Inflammatory macrophage treated with lipopolysaccharide for 1 hour (primary cell): ENCODE results near the gene MAGI1.

Experiments used
- DNase-seq, 2 donors: peaks; one replicate each; pipeline ENCODE4 v3.0.0-alpha.2; 2020 to 2022

Gene MAGI1

DNA sequence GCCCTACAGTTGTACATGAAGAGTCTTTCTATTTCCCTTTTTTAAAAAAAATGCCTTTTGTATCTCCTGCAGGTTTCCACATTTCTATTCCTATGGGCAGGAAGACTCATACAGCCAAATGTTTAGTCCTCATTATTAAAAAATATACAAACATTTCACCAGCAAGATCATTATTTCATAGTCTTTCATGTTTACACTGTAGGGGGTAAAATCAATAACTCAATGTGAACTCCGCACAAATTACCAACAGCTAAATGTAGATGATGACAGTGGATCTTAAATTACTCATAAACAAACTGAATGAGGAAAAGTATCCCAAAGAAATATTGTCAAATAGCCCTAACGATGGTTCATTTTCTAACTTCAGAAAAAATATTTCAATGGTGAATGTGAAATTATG lies 99.5 kb downstream of the MAGI1 start:
- DNase-seq = no peak

DNA sequence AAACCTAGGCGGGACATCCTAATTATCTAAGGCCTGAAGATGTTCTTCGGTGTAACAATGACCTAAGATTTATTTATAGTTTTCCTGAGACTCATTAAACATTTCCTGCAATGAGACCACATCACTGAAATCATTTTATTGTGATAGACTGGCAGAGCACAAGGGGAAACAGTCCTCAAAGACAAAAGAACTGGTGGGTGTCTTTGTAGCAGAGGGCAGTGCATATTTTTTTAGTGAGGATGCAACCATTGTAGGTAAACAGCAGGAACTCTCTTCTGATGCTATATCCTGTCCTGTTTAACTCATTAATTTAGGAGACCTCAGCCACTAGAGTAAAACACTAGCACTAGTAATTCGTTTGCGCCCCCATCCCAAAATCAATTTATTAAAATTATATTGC lies 100.0 kb downstream of the MAGI1 start:
- DNase-seq = no peak

GRCh38 chr3:65938147-65938546 lies 100.6 kb downstream of the MAGI1 start:
- no peak for DNase-seq

DNA sequence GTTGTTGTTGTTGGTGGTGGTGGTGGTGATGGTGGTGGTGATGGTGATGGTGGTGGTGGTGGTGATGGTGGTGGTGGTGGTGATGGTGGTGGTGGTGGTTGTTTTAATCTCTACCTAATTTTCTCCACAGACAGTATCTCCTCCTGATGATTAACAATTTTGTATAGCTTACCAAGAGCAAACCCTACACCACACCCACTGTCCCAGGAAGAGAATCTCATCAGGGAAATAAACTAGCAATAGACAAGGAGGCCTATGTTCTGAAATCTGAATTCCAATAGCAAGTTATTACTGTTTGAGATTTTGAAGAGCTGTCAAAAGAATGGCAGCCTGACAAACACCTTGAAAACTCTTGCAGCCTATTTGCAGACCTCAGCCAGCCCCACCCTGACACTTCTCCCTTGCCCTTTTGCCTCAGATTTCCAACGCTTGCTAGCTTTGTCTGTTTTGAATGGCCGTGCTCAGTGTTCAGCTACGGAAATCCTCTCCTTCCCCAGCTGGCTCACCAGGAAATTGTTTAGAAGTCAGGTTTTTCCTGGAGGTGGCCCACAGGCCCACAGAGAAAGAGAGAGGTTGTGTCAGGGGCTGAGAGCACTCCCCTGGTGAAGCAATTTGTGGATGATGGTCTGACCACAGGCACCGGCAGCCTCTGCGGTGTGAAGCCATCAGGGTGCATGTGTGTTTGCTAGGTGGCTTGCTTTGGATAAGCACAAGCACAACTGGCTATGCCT lies 101.6 kb downstream of the MAGI1 start:
- no peak for DNase-seq

DNA sequence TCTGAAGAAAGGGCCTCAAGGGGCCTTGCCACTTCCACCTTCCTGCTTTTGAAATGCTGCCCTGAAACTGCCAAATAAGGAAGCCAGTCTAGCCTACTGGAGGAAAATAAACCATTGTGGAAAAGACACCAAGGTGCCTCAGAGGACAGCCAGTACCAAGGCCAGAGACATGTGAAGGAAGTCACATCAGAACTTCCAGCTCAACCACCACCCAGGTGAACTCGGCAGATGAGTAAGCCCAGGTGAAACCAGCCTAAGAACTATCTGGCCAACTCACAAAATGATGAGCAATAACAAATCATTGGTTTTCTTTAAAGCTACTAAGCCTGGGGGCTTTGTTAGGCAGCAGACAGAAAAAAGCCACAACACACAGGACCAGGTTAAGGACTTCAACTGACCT lies 103.0 kb downstream of the MAGI1 start:
- DNase-seq = no peak

- no peak for DNase-seq
These were observed 108.1 kb downstream of the MAGI1 start for GRCh38 chr3:65930648-65931047.

DNA sequence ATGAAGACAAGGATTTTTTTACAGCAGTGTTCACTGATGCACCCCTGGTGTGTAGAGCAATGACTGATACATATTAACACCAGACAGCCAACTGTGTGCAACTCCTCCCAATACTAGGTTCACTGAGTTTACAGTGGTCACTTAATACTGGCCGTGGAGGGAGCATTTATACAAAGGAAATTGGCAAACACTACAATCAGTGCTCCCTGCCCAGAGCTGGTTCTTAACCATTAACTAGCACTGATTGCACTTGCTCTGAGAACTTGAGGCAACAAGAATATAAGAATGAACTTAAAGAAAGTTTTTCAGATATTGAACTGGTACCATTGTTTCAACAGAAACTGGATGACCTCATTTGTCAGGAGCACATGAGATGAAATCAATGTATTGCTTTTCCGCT lies 110.6 kb downstream of the MAGI1 start:
- DNase-seq = no peak

- DNase-seq = no peak
These were observed 111.1 kb downstream of the MAGI1 start for GRCh38 chr3:65927576-65927975.

- DNase-seq = no peak
These were observed 113.3 kb downstream of the MAGI1 start for GRCh38 chr3:65925254-65925954.

DNA sequence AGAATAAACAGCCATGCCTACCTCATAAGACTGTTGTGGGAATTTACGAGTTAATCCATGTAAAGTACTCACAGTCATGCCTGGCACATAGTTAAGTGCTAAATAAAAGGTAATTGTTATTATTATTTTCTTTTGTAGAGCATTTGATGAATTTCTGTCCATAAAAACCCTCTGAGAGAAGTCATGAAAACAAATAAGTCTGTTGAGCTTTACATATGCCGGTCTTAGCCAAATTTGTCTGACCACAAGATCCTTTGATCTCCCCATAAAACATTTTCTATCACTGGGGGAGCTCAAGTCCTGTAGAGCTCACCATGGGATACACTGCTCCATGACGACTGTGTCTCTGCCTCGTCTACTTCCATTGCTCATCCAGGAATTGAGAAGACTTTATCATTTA lies 114.0 kb downstream of the MAGI1 start:
- DNase-seq = no peak

DNA sequence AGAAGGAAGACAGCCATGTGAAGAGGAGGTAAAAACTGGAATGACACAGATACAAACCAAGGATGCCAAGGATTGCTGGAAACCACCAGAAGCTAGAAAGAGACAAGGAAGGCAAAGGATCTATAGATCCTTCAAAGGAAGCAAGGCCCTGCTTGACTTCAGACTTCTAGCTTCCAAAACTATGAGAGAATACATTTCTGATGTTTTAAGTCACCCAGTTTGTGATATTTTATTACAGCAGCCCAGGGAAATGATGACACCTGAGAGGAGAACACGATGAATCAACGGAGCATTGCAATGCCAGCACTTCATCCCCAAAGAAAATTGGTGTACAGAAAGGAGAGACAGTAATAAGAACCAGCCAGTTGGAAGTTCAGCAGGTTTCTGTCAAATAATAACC lies 116.3 kb downstream of the MAGI1 start:
- DNase-seq = no peak

GRCh38 chr3:65919826-65920225 lies 118.9 kb downstream of the MAGI1 start:
- no peak for DNase-seq

- DNase-seq = no peak
These were observed 123.2 kb downstream of the MAGI1 start for GRCh38 chr3:65915477-65915876.

GRCh38 chr3:65914740-65915367 lies 123.9 kb downstream of the MAGI1 start:
- peak in 1 of 2 donors; percentile 2 for DNase-seq

DNA sequence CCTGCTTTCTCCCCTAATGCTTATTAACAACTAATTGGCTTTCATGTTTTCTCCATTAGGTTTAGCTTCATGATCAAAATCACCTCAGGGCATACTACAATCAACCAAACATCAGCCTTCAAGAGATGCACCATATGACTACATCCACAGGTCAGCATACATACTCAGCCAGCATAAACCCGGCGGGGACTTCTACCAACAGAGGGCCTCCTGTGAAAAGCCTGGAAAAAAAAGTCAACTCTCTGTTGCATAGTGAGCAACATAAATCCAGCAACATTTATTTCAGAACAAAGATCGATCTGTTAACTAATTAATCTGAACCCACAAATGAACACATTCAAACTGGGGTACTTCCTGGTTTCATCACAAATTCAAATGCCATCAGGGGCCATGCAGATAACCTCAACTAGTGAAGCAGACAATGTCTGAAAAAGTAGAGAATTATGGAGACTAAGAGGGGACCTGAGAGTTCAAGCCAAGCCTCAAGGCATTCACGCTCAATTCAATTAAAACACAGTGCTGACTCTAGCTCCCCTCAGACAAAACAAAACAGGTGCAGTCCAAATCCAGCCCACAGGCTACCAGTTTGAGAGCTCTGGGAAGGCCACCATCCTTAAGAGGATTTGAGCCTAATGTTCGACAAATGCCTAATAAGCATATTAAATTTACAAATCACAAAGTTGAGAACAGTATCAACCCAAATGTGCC lies 124.5 kb downstream of the MAGI1 start:
- DNase-seq = no peak

- no peak for DNase-seq
These were observed 126.1 kb downstream of the MAGI1 start for GRCh38 chr3:65912647-65913046.

DNA sequence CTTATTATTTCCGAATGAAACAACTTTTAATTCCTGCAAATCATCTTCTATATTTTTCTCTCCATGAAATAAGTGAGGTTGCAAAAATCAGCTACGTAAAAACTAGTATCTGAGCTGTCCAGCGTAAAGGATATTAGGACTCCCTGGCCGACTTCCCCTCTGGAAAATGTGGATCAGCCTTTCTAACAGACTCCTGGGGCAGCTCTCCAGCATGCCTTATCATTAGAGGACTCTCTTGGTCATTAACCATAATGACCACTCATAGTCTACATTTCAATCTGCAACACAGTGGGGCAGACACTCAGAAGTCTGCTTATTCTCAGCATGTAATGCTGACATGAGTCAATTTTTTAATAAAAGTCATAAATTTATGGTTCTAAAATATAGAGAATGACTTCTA lies 130.1 kb downstream of the MAGI1 start:
- no peak for DNase-seq

DNA sequence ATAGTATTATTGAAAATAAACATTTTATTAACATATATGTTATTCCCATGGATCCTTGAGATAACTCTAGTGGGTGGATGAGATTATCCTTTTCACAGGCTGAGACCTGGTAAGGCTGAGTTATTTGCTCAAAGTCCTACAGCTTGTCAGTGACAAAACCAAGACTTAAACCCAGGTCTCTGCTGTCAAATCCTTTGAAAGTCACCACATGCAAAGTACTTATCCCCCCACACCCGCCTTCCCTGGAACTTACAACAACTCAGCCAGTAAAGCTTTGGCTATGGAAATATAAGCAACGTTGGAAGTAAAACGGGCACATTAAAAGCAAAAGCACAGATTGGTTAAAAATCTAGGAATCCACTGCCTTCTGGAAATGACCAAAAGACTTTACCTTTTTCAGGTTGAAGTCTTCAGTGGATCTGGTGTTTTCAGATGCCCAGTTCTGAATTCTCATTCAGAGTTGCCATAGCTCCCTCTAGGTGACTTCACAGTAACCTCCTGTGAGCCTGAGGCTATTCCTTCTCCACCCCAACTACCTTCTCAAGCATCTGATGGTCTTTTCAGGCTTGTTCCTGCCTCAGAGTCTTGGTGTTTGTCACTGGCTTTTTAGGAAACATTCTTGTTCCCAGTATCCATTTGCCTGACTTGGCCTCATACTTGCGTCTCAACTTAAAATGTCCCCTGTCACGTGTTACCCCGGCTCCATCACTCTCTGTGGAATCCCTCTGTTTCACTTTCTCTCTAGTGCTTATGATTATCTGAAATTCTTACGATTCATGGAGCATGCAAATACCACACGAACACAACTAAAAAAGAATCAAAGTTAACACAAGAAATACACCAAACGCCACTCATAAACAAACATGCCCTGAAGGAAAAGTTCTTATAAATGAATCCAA lies 131.2 kb downstream of the MAGI1 start:
- no peak for DNase-seq

- no peak for DNase-seq
These were observed 132.9 kb downstream of the MAGI1 start for GRCh38 chr3:65905771-65906170.

DNA sequence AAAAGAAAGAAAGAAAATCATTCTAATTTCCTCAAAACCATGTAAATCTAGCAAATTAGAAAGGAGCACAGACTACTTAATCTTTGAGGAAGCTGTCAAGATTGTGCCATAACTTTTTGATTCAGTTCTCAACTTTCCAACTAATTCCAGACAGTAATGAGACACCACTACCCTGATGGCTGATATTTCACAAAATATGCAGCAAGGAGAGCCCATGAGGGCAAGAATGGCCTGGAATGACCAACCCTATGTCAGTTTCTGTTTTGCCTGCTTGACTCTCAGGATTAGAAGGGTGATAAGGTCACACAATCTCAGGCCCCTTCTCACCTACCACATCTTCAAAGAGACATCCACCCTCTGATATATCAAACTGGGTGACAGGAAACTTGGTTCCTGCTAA lies 134.7 kb downstream of the MAGI1 start:
- DNase-seq = no peak

DNA sequence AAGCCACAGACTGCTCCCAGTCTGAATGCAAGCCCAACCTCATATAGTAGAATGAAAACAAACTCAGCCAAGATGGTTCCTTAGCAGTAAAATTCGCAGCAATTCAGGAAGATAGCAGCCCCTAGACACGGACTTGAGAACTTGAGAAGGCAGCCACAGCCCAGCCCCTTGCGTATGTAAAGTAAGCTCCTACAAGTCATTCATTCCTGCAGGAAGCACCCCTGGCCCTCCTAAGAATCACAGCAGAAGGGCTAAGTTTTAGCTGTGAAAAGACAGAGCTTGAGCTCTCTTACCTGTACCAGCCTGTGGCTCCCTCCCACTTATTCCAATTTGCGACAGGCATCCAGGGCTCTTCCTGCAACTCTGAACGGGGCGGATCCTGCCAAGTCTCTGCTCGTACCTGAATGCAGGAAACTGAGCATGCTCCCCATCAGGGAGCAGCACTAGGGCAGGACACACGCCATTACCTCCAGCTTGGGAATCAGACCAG lies 136.4 kb downstream of the MAGI1 start:
- no peak for DNase-seq

DNA sequence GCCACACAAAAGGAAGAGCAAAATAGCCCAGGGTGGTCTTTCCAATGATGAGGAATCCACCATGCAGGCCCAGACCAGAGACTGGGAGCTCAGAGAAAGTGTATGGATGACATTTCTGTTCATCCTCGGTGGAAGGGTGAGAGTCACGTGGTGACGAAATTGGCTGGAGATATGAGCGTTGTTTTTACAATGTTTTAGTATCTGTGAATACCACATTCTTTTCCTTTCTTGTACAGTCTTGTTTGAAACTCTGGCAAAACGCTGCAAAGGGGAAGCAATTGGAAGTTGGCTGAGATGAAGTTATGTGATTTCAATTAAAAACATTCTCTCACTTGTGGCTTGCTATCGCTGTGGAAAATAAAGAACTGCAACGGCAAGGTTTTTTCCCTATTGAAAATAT lies 137.5 kb downstream of the MAGI1 start:
- no peak for DNase-seq
